GM21737 (cell line): ENCODE measurements around the gene ENAH.
"Not testable (repeated sequence)": the region's sequence is repeated elsewhere in the genome, so short reads cannot be mapped to it uniquely, and the experiment has no call there.

Experiments used
- ATAC-seq: cut with Tn5 transposase; IDR thresholded peaks from one replicate; pipeline ENCODE4 v1.9.1; 2021; ENCODE audit warnings: mild to moderate bottlenecking, moderate library complexity; ENCODE audit not compliant: unreplicated experiment

Gene ENAH

GRCh38 chr1:225476100-225476511 is 176.8 kb downstream of the ENAH start:
- ATAC-seq: no peak

GRCh38 chr1:225474986-225475820 is 177.7 kb downstream of the ENAH start:
- peak; percentile 69 for ATAC-seq

GRCh38 chr1:225474439-225474985 is 178.4 kb downstream of the ENAH start:
- no peak for ATAC-seq

- ATAC-seq: not testable (repeated sequence)
Observed at GRCh38 chr1:225473676-225474438, 179.1 kb downstream of the ENAH start.

GRCh38 chr1:225473266-225473665 is 179.7 kb downstream of the ENAH start:
- not testable (repeated sequence) for ATAC-seq

GRCh38 chr1:225471453-225472301 is 181.2 kb downstream of the ENAH start:
- ATAC-seq: no peak

- ATAC-seq: no peak
Observed at GRCh38 chr1:225471109-225471452, 181.8 kb downstream of the ENAH start.

GRCh38 chr1:225470211-225471108 is 182.5 kb downstream of the ENAH start:
- no peak for ATAC-seq

GRCh38 chr1:225469051-225469450 is 183.9 kb downstream of the ENAH start:
- no peak for ATAC-seq

GRCh38 chr1:225468270-225469020 is 184.5 kb downstream of the ENAH start:
- ATAC-seq: no peak

- ATAC-seq: peak; percentile 96
Observed at GRCh38 chr1:225467193-225468020, 185.5 kb downstream of the ENAH start.

GRCh38 chr1:225466848-225467192 is 186.1 kb downstream of the ENAH start:
- no peak for ATAC-seq

- no peak for ATAC-seq
Observed at GRCh38 chr1:225465793-225466517, 187.0 kb downstream of the ENAH start.

GRCh38 chr1:225464851-225465792 is 187.8 kb downstream of the ENAH start:
- no peak for ATAC-seq

GRCh38 chr1:225462714-225463574 is 190.0 kb downstream of the ENAH start:
- no peak for ATAC-seq

GRCh38 chr1:225462429-225462713 is 190.6 kb downstream of the ENAH start:
- ATAC-seq: no peak
